ENCODE data around the gene CCDC187. TPM values are rescaled to one million over a fixed set of nuclear protein-coding genes. Genes with fewer than 3 reads are reported as not detected.

CCDC187 gene
- total and polyA plus RNA-seq, 10 donors: 0.03 to 0.20 (median 0.11) TPM; not detected in 2

DNA sequence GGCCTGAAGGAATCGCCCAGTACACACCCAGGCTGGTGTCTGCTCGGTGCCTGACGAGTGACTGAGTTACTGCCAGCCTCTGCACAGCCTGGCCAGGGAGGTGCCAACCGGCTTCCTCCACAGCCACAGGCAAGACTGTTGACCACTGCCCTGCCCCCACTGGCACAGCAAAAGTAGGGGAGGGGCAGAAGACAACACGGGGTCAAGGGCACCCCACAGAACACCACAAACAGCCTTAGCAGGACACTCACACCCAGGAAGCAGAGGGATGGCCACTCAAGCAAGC lies 98.2 kb downstream of the CCDC187 start:
- peaks cover 0 to 33% (median 10%) of the 10 kb centered on the region in 6 donors for H3K4me1 ChIP-seq
- H3K27me3 ChIP-seq (replicated peaks in 1 of 7): peaks cover 3 to 52% (median 49%) of the 10 kb centered on the region in 7 donors
- no peak overlapping the region for H3K4me3 ChIP-seq
- H3K36me3 ChIP-seq: peaks cover 0 to 48% (median 23%) of the 10 kb centered on the region in 6 donors
- DNase-seq: no peak
- 85 to 92% (median 90%) methylated on average over 2 to 5 of the region's 5 CpGs for WGBS, 5 donors
- intact Hi-C loops (cut with DNase I; ENCODE audit: low total_unique reads): no loop called here
- H3K27ac ChIP-seq: no peak overlapping the region
- no peaks in the 10 kb centered on the region for H3K9me3 ChIP-seq
- peak in 1 of 3 donors; percentile 43 for TF ChIP-seq POLR2AphosphoS5 (IDR thresholded peaks at IDR 0.05)
- TF ChIP-seq, protein P1, sequence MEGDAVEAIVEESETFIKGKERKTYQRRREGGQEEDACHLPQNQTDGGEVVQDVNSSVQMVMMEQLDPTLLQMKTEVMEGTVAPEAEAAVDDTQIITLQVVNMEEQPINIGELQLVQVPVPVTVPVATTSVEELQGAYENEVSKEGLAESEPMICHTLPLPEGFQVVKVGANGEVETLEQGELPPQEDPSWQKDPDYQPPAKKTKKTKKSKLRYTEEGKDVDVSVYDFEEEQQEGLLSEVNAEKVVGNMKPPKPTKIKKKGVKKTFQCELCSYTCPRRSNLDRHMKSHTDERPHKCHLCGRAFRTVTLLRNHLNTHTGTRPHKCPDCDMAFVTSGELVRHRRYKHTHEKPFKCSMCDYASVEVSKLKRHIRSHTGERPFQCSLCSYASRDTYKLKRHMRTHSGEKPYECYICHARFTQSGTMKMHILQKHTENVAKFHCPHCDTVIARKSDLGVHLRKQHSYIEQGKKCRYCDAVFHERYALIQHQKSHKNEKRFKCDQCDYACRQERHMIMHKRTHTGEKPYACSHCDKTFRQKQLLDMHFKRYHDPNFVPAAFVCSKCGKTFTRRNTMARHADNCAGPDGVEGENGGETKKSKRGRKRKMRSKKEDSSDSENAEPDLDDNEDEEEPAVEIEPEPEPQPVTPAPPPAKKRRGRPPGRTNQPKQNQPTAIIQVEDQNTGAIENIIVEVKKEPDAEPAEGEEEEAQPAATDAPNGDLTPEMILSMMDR (IDR thresholded peaks at IDR 0.05 in 8 of 11, conservative IDR thresholded peaks at IDR 0.05 in 3 of 11): no peak

DNA sequence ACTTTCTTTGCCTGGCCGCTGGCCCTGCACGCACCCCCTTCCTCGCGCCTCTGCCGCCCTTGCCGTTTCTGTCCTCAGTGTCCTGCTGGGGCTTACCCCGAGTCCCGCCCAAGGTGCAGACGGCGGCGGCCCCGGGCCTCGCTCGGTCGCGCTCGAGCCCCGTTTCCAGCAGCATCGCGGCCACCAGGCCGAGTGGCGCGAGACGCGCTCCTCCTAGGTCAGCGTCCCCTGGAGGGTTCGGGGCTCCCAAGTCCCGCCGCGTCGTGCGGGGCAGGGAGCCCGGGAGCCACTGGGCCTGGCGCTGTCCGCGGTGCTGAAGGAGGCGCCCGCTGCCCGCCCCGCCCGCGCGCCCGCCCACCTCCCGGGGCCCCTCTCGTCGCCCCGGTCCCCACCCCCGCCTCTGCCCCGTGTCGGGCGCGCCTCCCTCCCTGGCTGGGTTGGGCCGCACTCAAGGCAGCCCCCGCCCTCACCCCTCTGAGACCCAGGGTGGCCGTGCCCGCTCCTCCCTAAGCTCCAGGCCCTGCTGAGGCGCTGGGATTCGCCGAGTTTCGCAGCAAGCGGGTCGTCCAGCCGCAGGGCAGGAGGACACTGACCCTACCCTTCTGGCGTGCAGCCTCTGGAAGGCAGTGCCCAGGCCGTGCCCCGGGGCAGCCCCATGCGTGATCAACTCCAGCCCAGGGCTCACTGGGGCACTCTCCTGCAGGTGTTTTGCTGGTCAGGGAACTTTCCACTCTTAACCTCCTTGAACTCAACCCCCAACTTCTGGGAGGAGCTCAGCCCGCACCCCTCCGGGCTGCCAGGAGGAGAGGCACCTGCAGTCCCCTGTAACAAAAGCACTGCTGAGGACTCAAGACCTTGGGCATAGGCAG lies 98.8 kb downstream of the CCDC187 start, which contains the start of gene LHX3:
TSS of gene LHX3 (minus strand) at position 291 of the 869 bp plus-strand sequence. CDS start at position 175, 116 bp downstream.
- peaks cover 0 to 42% (median 19%) of the 10 kb centered on the region in 6 donors for H3K36me3 ChIP-seq
- intact Hi-C loops (cut with DNase I; ENCODE audit: low total_unique reads): no loop called here
- peak in 1 of 3 donors; percentile 33 for TF ChIP-seq POLR2AphosphoS5 (IDR thresholded peaks at IDR 0.05)
- TF ChIP-seq, protein P1 (IDR thresholded peaks at IDR 0.05 in 8 of 11, conservative IDR thresholded peaks at IDR 0.05 in 3 of 11): no peak
- no peak for TF ChIP-seq POLR2A (IDR thresholded peaks at IDR 0.05)
- DNase-seq: no peak
- WGBS, 5 donors: 10 to 14% (median 12%) methylated on average over 29 to 70 of the region's 70 CpGs
- H3K27ac ChIP-seq: no peak within 1 kb of the TSS
- no peak within 1 kb of the TSS for H3K4me3 ChIP-seq
- peaks cover 7 to 58% (median 54%) of the 10 kb centered on the region in 7 donors for H3K27me3 ChIP-seq (replicated peaks in 1 of 7)
- peaks cover 0 to 33% (median 10%) of the 10 kb centered on the region in 6 donors for H3K4me1 ChIP-seq
- no peaks in the 10 kb centered on the region for H3K9me3 ChIP-seq

DNA sequence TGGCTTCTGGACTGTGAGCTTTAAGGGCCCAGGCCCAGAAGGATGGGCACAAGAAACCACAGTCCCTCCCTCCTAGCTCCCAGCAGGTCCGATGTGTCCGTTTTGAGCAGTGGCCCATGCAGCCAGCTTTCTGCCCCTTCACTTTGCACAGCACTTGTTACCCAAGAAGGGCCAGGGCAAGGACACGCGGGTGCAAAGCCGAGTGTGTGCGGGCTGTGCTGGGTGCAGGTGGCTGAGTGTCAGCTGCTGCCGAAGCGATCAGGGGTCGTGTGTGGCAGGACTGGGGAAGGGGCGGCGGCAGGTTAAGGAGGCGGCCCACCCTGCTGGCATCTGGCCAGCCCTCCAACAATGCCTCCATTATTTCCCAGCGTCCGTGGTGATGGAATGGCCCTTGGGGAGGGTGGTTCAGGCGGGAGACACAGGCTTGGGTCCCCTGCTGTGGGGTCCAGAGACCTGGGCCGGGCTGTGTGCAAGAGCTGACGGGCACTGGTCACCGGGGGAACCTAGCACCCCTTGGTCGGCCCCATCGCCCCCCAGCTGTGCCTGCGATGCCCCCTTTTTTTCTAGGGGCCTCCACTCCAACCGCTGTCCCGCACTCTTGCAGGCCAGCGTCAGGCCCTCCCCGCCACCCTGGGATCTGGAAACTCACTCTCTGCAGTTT lies 99.6 kb downstream of the CCDC187 start:
- DNase-seq: no peak
- WGBS, 5 donors: 50 to 62% (median 59%) methylated on average over 19 to 25 of the region's 25 CpGs
- Histone ChIP-seq H3K4me3 (no peak overlapping the region), H3K4me1 (peaks cover 0 to 39% (median 17%) of the 10 kb centered on the region in 6 donors), H3K9me3 (no peaks in the 10 kb centered on the region), H3K36me3 (peaks cover 0 to 34% (median 13%) of the 10 kb centered on the region in 6 donors), H3K27ac (no peak overlapping the region), H3K27me3 (replicated peaks in 1 of 7) (peaks cover 13 to 66% (median 62%) of the 10 kb centered on the region in 7 donors)
- intact Hi-C loops (cut with DNase I; ENCODE audit: low total_unique reads): no loop called here
- TF ChIP-seq, protein P1 (IDR thresholded peaks at IDR 0.05 in 8 of 11, conservative IDR thresholded peaks at IDR 0.05 in 3 of 11): no peak
- TF ChIP-seq POLR2AphosphoS5 (IDR thresholded peaks at IDR 0.05): peak in 1 of 3 donors; percentile 17
- TF ChIP-seq POLR2A (IDR thresholded peaks at IDR 0.05): no peak

Measured in spleen (tissue), 11 donors.